Skeletal muscle tissue (tissue), 4 donors: ENCODE data around the gene FAM221B. TPM values are rescaled to one million over a fixed set of nuclear protein-coding genes. Genes with fewer than 3 reads are reported as not detected.

ENCODE experiments used
- H3K27ac ChIP-seq: one replicate; pipeline ENCODE4 v1.7.0; 2013; ENCODE audit warnings: mild to moderate bottlenecking, low read depth, low read length, inconsistent platforms
- H3K27me3 ChIP-seq, 3 donors: one replicate each; pipeline ENCODE4 v1.7.0; 2013; ENCODE audit warnings: low read length in 3 of 3; ENCODE audit not compliant: control insufficient read depth in 3 of 3, insufficient read depth in 3 of 3
- H3K36me3 ChIP-seq, 3 donors: one replicate each; pipeline ENCODE4 v1.7.0; 2013; ENCODE audit warnings: low read length in 3 of 3; ENCODE audit not compliant: control insufficient read depth in 3 of 3, insufficient read depth in 3 of 3
- H3K4me1 ChIP-seq, 3 donors: one replicate each; pipeline ENCODE4 v1.7.0; 2013; ENCODE audit warnings: low read length in 3 of 3, mild to moderate bottlenecking in 3 of 3; ENCODE audit not compliant: control insufficient read depth in 3 of 3, insufficient read depth in 3 of 3
- H3K4me3 ChIP-seq, 3 donors: one replicate each; pipeline ENCODE4 v1.7.0; 2013; ENCODE audit warnings: low read length in 3 of 3
- H3K9ac ChIP-seq, 3 donors: one replicate each; pipeline ENCODE4 v1.7.0; 2013; ENCODE audit warnings: low read length in 3 of 3, mild to moderate bottlenecking in 3 of 3, moderate library complexity in 2 of 3, low read depth in 1 of 3
- H3K9me3 ChIP-seq, 3 donors: one replicate each; pipeline ENCODE4 v1.7.0; 2013; ENCODE audit warnings: low read length in 3 of 3; ENCODE audit not compliant: control insufficient read depth in 3 of 3
- total RNA-seq: library from RNA; depleted of rRNA; stranded (reverse); fragments of >200 nt; gene quantifications from one replicate; pipeline ENCODE4 v1.2.3, GENCODE V29; 2014
- donor health status: Osteomylitis.

Gene FAM221B
- total RNA-seq, 1 donor from 2014 or later, result not detected

DNA sequence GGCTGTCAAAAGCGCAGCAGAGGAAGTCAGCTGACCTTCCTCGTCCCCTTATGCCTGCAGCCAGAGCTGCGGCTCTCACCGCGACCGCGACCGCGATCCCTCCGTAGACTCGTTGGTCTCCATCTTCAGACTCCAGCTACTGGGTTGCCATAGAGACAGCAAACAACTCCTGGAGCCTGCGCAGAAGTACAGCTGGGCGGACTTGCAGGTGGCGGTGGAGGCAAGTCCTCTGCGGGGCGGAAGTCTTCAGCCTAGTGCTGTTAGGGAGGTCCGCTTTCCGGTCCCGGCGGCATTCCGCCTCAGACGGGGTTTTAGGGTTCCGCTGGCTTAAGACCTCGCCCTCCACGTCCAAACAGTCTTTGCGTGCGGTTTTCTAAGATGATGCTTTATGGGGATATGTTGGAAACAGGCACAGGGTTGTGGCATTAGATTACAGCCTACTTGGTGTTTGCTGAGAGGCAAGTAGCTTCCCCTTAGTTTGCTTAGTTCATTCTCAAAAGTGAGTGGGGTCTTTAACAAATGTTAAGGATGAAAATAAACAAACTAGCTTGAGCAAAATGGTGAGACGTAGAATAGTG, 16.4 kb downstream of the FAM221B start, which contains the start of gene SPAG8:
TSS of gene SPAG8 (minus strand) at position 238 of the 578 bp plus-strand sequence. CDS start at position 123, 115 bp downstream.
- peak within 1 kb of the TSS; percentile 89 to 97 (median 91) for H3K4me3 ChIP-seq
- peak within 1 kb of the TSS; percentile 57 to 99 (median 75) for H3K9ac ChIP-seq
- H3K27ac ChIP-seq, result peak within 1 kb of the TSS; percentile 65
- no peaks in the 10 kb centered on the region for H3K27me3 ChIP-seq
- H3K4me1 ChIP-seq, result peaks cover 36 to 41% (median 37%) of the 10 kb centered on the region in 3 donors
- peaks cover 18 to 23% (median 20%) of the 10 kb centered on the region in 3 donors for H3K36me3 ChIP-seq
- no peaks in the 10 kb centered on the region for H3K9me3 ChIP-seq

GRCh38 chr9:35811381-35812024, 17.0 kb downstream of the FAM221B start:
- peaks cover 20 to 26% (median 25%) of the 10 kb centered on the region in 3 donors for H3K36me3 ChIP-seq
- peak overlapping the region; percentile 65 for H3K27ac ChIP-seq
- H3K9ac ChIP-seq, result peak overlapping the region; percentile 57 to 68 (median 58)

GRCh38 chr9:35810122-35810521, 18.4 kb downstream of the FAM221B start:
- H3K4me1 ChIP-seq, result peaks cover 36 to 41% (median 37%) of the 10 kb centered on the region in 3 donors

More at GRCh38 chr9:35811381-35812024, 17.0 kb downstream of the FAM221B start:
- Histone ChIP-seq H3K9me3 (no peaks in the 10 kb centered on the region), H3K4me1 (peaks cover 36 to 41% (median 37%) of the 10 kb centered on the region in 3 donors), H3K27me3 (no peaks in the 10 kb centered on the region), H3K4me3 (peak overlapping the region; percentile 89 to 97 (median 91))

GRCh38 chr9:35808433-35808832, 20.1 kb downstream of the FAM221B start:
- Histone ChIP-seq H3K4me1 (peaks cover 27 to 28% (median 28%) of the 10 kb centered on the region in 3 donors), H3K9me3 (no peaks in the 10 kb centered on the region), H3K36me3 (peaks cover 31 to 44% (median 44%) of the 10 kb centered on the region in 3 donors), H3K27me3 (no peaks in the 10 kb centered on the region), H3K4me3 (no peak overlapping the region), H3K9ac (no peak overlapping the region), H3K27ac (no peak overlapping the region)

More at GRCh38 chr9:35810122-35810521, 18.4 kb downstream of the FAM221B start:
- Histone ChIP-seq H3K27ac (no peak overlapping the region), H3K36me3 (peaks cover 33 to 39% (median 39%) of the 10 kb centered on the region in 3 donors), H3K4me3 (no peak overlapping the region), H3K9me3 (no peaks in the 10 kb centered on the region), H3K27me3 (no peaks in the 10 kb centered on the region), H3K9ac (no peak overlapping the region)

DNA sequence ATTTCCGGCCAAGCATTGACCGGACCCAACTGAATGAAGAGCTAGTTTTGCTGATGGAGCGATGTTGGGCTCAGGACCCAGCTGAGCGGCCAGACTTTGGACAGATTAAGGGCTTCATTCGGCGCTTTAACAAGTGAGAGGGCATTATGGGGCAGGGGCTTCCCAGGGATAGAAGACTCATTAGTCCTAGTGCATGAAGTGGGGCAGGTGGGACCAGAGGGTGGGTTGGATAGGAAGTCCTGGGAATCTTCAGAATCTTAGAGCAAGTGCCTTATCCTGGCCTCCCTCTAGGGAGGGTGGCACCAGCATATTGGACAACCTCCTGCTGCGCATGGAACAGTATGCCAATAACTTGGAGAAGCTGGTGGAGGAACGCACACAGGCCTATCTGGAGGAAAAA, 22.4 kb downstream of the FAM221B start:
- H3K4me1 ChIP-seq, result peaks cover 5 to 14% (median 11%) of the 10 kb centered on the region in 3 donors
- no peak overlapping the region for H3K4me3 ChIP-seq
- H3K36me3 ChIP-seq, result peaks cover 37 to 58% (median 57%) of the 10 kb centered on the region in 3 donors
- H3K9me3 ChIP-seq, result no peaks in the 10 kb centered on the region
- no peaks in the 10 kb centered on the region for H3K27me3 ChIP-seq
- H3K27ac ChIP-seq, result no peak overlapping the region
- no peak overlapping the region for H3K9ac ChIP-seq

GRCh38 chr9:35801328-35802128, 27.0 kb downstream of the FAM221B start:
- H3K36me3 ChIP-seq, result peaks cover 26 to 50% (median 42%) of the 10 kb centered on the region in 3 donors
- H3K27me3 ChIP-seq, result no peaks in the 10 kb centered on the region
- no peak overlapping the region for H3K27ac ChIP-seq
- no peak overlapping the region for H3K4me3 ChIP-seq
- H3K9ac ChIP-seq, result no peak overlapping the region
- peaks cover 0 to 19% (median 13%) of the 10 kb centered on the region in 3 donors for H3K4me1 ChIP-seq
- no peaks in the 10 kb centered on the region for H3K9me3 ChIP-seq

GRCh38 chr9:35800530-35800929, 28.0 kb downstream of the FAM221B start:
- H3K9me3 ChIP-seq, result no peaks in the 10 kb centered on the region
- H3K27ac ChIP-seq, result no peak overlapping the region
- peaks cover 0 to 24% (median 13%) of the 10 kb centered on the region in 3 donors for H3K4me1 ChIP-seq
- H3K9ac ChIP-seq, result no peak overlapping the region
- H3K4me3 ChIP-seq, result no peak overlapping the region
- no peaks in the 10 kb centered on the region for H3K27me3 ChIP-seq
- peaks cover 16 to 40% (median 33%) of the 10 kb centered on the region in 3 donors for H3K36me3 ChIP-seq

GRCh38 chr9:35798658-35799374, 29.7 kb downstream of the FAM221B start:
- Histone ChIP-seq H3K4me3 (no peak overlapping the region), H3K4me1 (peaks cover 6 to 37% (median 19%) of the 10 kb centered on the region in 3 donors), H3K27ac (no peak overlapping the region), H3K27me3 (no peaks in the 10 kb centered on the region), H3K9me3 (no peaks in the 10 kb centered on the region), H3K9ac (no peak overlapping the region), H3K36me3 (peaks cover 13 to 34% (median 26%) of the 10 kb centered on the region in 3 donors)

DNA sequence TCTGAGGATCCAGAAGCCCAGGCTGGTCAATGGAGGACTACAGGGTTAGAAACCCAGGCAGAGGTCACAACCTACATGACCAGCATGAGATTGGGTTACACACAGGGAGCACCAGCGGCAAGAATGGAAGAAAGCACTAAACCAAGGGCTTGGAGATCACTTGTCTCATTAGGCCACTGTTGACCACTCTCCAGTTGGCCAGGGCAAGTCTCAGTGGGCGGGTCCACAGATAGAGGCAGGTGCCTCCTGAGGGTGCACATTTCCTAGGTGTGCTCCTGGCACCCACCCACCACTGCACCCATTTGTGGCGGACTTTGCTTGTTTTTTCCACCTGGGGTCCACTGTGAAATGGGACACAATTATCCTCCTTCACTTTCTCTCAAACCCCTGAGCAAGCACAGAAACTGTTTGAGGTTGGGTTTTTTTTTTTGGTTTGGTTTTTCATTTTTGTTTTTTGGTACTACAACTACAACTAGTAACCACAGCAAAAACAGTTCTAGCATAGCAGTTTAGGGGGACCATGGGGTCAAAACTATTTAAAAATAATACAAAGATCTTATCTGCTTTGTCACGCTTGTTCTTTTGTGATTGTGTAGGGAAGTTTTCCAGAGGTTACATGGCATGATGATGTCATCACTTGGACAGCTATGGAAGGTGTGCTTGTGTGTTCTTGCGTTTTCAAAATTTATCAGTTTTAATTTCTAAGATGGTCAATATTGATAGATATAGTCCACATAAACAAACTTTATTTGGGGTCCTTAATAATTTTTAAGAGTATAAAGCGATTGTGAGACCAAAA, 31.0 kb downstream of the FAM221B start:
- Histone ChIP-seq H3K36me3 (peaks cover 13 to 27% (median 20%) of the 10 kb centered on the region in 3 donors), H3K4me3 (no peak overlapping the region), H3K9ac (no peak overlapping the region), H3K27me3 (no peaks in the 10 kb centered on the region), H3K4me1 (peaks cover 19 to 50% (median 32%) of the 10 kb centered on the region in 3 donors), H3K9me3 (no peaks in the 10 kb centered on the region), H3K27ac (no peak overlapping the region)
